GM19025 (cell line): ENCODE results near the gene CPAMD8.
"Not testable (repeated sequence)": the region's sequence is repeated elsewhere in the genome, so short reads cannot be mapped to it uniquely, and the experiment has no call there.

ENCODE experiments used
- ATAC-seq: cut with Tn5 transposase; IDR thresholded peaks from one replicate; pipeline ENCODE4 v1.9.1; 2021; ENCODE audit warnings: mild to moderate bottlenecking, low read depth, moderate library complexity; ENCODE audit not compliant: unreplicated experiment

The CPAMD8 gene

GRCh38 chr19:17004386-17004785 is 22.2 kb downstream of the CPAMD8 start:
- ATAC-seq, result no peak

GRCh38 chr19:17002455-17002854 is 24.2 kb downstream of the CPAMD8 start:
- ATAC-seq, result no peak

- no peak for ATAC-seq
Measured at GRCh38 chr19:17001603-17002183, 24.9 kb downstream of the CPAMD8 start.

GRCh38 chr19:16998635-16999194 is 27.9 kb downstream of the CPAMD8 start:
- no peak for ATAC-seq

- not testable (repeated sequence) for ATAC-seq
Measured at GRCh38 chr19:16996838-16997490, 29.6 kb downstream of the CPAMD8 start.

- no peak for ATAC-seq
Measured at GRCh38 chr19:16988661-16989060, 37.9 kb downstream of the CPAMD8 start.

GRCh38 chr19:16985403-16985802 is 41.2 kb downstream of the CPAMD8 start:
- ATAC-seq, result no peak

- ATAC-seq, result not testable (repeated sequence)
Measured at GRCh38 chr19:16982586-16982985, 44.0 kb downstream of the CPAMD8 start.

- no peak for ATAC-seq
Measured at GRCh38 chr19:16978839-16979802, 47.5 kb downstream of the CPAMD8 start.

GRCh38 chr19:16978156-16978555 is 48.5 kb downstream of the CPAMD8 start:
- no peak for ATAC-seq

GRCh38 chr19:16977306-16977705 is 49.3 kb downstream of the CPAMD8 start:
- ATAC-seq, result no peak

GRCh38 chr19:16976446-16976845 is 50.2 kb downstream of the CPAMD8 start:
- no peak for ATAC-seq

- ATAC-seq, result no peak
Measured at GRCh38 chr19:16970821-16971220, 55.8 kb downstream of the CPAMD8 start.

- no peak for ATAC-seq
Measured at GRCh38 chr19:16969135-16969534, 57.5 kb downstream of the CPAMD8 start.

GRCh38 chr19:16960996-16961822 is 65.4 kb downstream of the CPAMD8 start:
- not testable (repeated sequence) for ATAC-seq

- ATAC-seq, result not testable (repeated sequence)
Measured at GRCh38 chr19:16958277-16958676, 68.3 kb downstream of the CPAMD8 start.

GRCh38 chr19:16957855-16958254 is 68.8 kb downstream of the CPAMD8 start:
- no peak for ATAC-seq

- no peak for ATAC-seq
Measured at GRCh38 chr19:16957151-16957701, 69.4 kb downstream of the CPAMD8 start.

- ATAC-seq, result no peak
Measured at GRCh38 chr19:16955161-16955560, 71.4 kb downstream of the CPAMD8 start.

- no peak for ATAC-seq
Measured at GRCh38 chr19:16952046-16952445, 74.6 kb downstream of the CPAMD8 start.
